Measurements from ENCODE around the gene PKP3. TPM values are rescaled to one million over a fixed set of nuclear protein-coding genes. Genes with fewer than 3 reads are reported as not detected.

PKP3 gene
- total and polyA plus RNA-seq, 9 of the 15 experiments (the other 6 are each of a cell fraction or from before 2014, with no cell fraction given), result 0.11 to 110 (median 30.7) TPM

DNA sequence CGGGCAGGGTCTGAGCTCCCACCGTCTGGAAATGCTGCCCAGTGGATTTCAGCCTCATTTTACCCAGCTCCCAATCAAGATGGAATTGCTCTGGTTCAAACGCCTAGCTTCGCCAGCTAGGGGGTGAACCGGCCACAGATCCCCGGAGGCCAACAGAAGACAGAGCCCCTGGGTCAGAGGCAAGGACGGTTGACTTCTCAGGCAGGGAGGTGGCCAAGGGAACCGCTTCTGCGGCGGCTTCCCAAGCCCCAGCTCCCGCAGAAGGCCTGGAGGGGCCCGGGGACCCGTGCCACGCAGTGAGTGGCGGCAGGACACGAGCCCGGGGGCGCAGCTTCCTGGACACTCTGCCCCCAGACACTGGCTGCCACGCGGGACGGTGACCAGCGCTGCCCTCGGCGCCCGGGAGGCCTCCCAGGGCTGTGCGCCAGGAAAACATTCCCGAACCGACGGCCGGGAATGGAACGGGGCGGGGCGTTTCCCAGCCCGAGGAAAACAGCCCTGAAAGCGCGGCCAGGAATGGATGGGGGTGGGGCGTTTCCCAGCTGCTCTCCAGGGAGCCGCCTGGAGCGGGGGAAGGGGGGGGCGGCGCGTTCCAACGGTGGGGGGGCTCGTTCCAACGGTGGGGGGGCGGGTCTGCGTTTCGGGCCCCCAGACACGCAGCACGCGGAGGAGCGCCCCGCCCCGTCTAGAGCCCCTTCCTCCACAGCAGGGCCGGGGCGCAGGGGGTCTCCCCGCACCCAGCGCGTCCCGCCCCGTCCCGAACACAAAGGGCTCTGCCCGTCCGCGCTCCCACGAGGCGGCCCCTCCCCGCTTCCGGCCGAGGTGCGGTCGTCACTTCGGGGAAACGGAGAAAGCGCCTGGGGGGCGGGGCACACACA, 38.2 kb upstream of the PKP3 start (continued):
- TF ChIP-seq ETS1 (conservative IDR thresholded peaks at IDR 0.05; ENCODE audit: control insufficient read depth, low read depth, low read length) (peak; percentile 77; the same call in 1 of the 2 replicates), HOXB6 (CRISPR knock-in tag; IDR thresholded peaks at IDR 0.05; ENCODE audit: borderline replicate concordance) (no peak), HDAC3 (IDR thresholded peaks at IDR 0.05; ENCODE audit: borderline replicate concordance, partially characterized antibody) (no peak), ZNF282 (CRISPR knock-in tag; IDR thresholded peaks at IDR 0.05) (no peak), PHTF2 (CRISPR knock-in tag; IDR thresholded peaks at IDR 0.05) (no peak; the same call in 1 of the 2 replicates), ZFP36 (IDR thresholded peaks at IDR 0.05; ENCODE audit: low read depth, low read length, partially characterized antibody) (no peak), ETS2 (tag; IDR thresholded peaks at IDR 0.05; ENCODE audit: borderline replicate concordance, poor library complexity, severe bottlenecking) (peak; percentile 42), ZNF134 (CRISPR knock-in tag; conservative IDR thresholded peaks at IDR 0.05) (no peak), ZNF239 (CRISPR knock-in tag; IDR thresholded peaks at IDR 0.05) (peak; percentile 33), KLF6 (CRISPR knock-in tag; IDR thresholded peaks at IDR 0.05; ENCODE audit: borderline replicate concordance) (peak; percentile 73; the same call in 1 of the 2 replicates), ZNF347 (CRISPR knock-in tag; IDR thresholded peaks at IDR 0.05; ENCODE audit: low read depth) (no peak), ZNF57 (CRISPR knock-in tag; IDR thresholded peaks at IDR 0.05) (0 out of 2 replicates have a peak, but pooled peaks have one; percentile 24), MIER1 (IDR thresholded peaks at IDR 0.05; ENCODE audit: low read depth) (no peak), USF2 (CRISPR knock-in tag; IDR thresholded peaks at IDR 0.05) (no peak), NFYB (IDR thresholded peaks at IDR 0.05; ENCODE audit: extremely low read depth, insufficient read length) (no peak), SP1 (CRISPR knock-in tag; IDR thresholded peaks at IDR 0.05) (no peak), RBM22 (IDR thresholded peaks at IDR 0.05; ENCODE audit: low read depth, low read length, poor library complexity, severe bottlenecking) (peak; percentile 55), ASH1L (IDR thresholded peaks at IDR 0.05; ENCODE audit: borderline replicate concordance, low read depth, partially characterized antibody) (no peak), NELFE (IDR thresholded peaks at IDR 0.05; ENCODE audit: insufficient read depth, insufficient read length) (no peak), ZNF707 (CRISPR knock-in tag; conservative IDR thresholded peaks at IDR 0.05) (no peak), SFPQ (IDR thresholded peaks at IDR 0.05; ENCODE audit: low read depth, low read length) (no peak)
- TF ChIP-seq, protein P1, sequence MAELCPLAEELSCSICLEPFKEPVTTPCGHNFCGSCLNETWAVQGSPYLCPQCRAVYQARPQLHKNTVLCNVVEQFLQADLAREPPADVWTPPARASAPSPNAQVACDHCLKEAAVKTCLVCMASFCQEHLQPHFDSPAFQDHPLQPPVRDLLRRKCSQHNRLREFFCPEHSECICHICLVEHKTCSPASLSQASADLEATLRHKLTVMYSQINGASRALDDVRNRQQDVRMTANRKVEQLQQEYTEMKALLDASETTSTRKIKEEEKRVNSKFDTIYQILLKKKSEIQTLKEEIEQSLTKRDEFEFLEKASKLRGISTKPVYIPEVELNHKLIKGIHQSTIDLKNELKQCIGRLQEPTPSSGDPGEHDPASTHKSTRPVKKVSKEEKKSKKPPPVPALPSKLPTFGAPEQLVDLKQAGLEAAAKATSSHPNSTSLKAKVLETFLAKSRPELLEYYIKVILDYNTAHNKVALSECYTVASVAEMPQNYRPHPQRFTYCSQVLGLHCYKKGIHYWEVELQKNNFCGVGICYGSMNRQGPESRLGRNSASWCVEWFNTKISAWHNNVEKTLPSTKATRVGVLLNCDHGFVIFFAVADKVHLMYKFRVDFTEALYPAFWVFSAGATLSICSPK (IDR thresholded peaks at IDR 0.05; ENCODE audit: borderline replicate concordance), result no peak

Measured in K562 (cell line).